Measurements from ENCODE around the gene RAP1GAP. TPM values are rescaled to one million over a fixed set of nuclear protein-coding genes. Genes with fewer than 3 reads are reported as not detected.

The RAP1GAP gene
- total and polyA plus RNA-seq, 2 donors from 2014 or later, result 39.2 to 200 TPM

- TF ChIP-seq CTCF (IDR thresholded peaks at IDR 0.05; ENCODE audit: borderline replicate concordance, extremely low read depth, insufficient read depth), result no peak
- Histone ChIP-seq H3K27me3 (ENCODE audit: control insufficient read depth, insufficient read depth, low read length) (no peaks in the 10 kb centered on the region), H3K9me3 (ENCODE audit: control insufficient read depth in 2 of 3, insufficient read depth in 1 of 3, low read length in 3 of 3) (no peaks in the 10 kb centered on the region), H3K4me3 (ENCODE audit: low read length in 3 of 3) (no peak overlapping the region), H3K27ac (ENCODE audit: low read depth in 2 of 2, low read length in 2 of 2) (no peak overlapping the region), H3K4me1 (ENCODE audit: control insufficient read depth in 2 of 3, insufficient read depth in 2 of 3, low read depth in 1 of 3, low read length in 3 of 3) (peaks cover 0 to 23% (median 8%) of the 10 kb centered on the region in 3 donors), H3K36me3 (ENCODE audit: control insufficient read depth in 2 of 3, insufficient read depth in 3 of 3, low read length in 3 of 3) (peaks cover 0 to 2% (median 0%) of the 10 kb centered on the region in 3 donors), H3K9ac (ENCODE audit: low read length in 3 of 3) (no peak overlapping the region)
- intact Hi-C loops (cut with DNase I), result no loop called here
- no peak for FAIRE-seq
- peak in 4 of 5 donors; percentile 85 to 92 (median 88) for DNase-seq
Observed at GRCh38 chr1:21647431-21648351, 21.5 kb downstream of the RAP1GAP start.

DNA sequence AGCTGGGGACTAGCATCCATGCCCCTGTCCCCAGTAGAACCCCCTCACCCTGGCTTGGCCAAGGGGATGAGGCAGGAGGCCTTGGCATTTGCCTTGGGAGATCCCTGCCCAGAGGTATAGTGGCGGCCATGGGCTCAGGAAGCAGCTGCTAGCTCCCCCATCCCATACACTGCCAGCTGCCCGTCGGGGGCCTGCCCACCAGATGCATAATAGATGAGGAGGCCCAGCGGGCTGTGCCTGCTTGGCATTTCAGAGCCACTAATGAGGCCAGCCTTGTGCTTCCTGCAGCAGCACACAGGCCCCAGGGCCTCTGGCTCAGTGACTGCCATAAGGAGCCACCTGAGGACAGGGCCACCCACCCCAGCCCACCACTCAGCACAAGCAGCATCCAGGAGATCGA, 23.6 kb downstream of the RAP1GAP start:
- H3K27me3 ChIP-seq (ENCODE audit: control insufficient read depth, insufficient read depth, low read length), result no peaks in the 10 kb centered on the region
- H3K9me3 ChIP-seq (ENCODE audit: control insufficient read depth in 2 of 3, insufficient read depth in 1 of 3, low read length in 3 of 3), result no peaks in the 10 kb centered on the region
- H3K36me3 ChIP-seq (ENCODE audit: control insufficient read depth in 2 of 3, insufficient read depth in 3 of 3, low read length in 3 of 3), result peaks cover 0 to 2% (median 0%) of the 10 kb centered on the region in 3 donors
- no peak for FAIRE-seq
- intact Hi-C loops (cut with DNase I), result no loop called here
- no peak overlapping the region for H3K27ac ChIP-seq (ENCODE audit: low read depth in 2 of 2, low read length in 2 of 2)
- DNase-seq, result no peak
- no peak overlapping the region for H3K4me3 ChIP-seq (ENCODE audit: low read length in 3 of 3)
- peaks cover 0 to 27% (median 14%) of the 10 kb centered on the region in 3 donors for H3K4me1 ChIP-seq (ENCODE audit: control insufficient read depth in 2 of 3, insufficient read depth in 2 of 3, low read depth in 1 of 3, low read length in 3 of 3)
- TF ChIP-seq CTCF (IDR thresholded peaks at IDR 0.05; ENCODE audit: borderline replicate concordance, extremely low read depth, insufficient read depth), result no peak
- H3K9ac ChIP-seq (ENCODE audit: low read length in 3 of 3), result no peak overlapping the region

- Histone ChIP-seq H3K4me1 (ENCODE audit: control insufficient read depth in 2 of 3, insufficient read depth in 2 of 3, low read depth in 1 of 3, low read length in 3 of 3) (peaks cover 0 to 29% (median 14%) of the 10 kb centered on the region in 3 donors), H3K27me3 (ENCODE audit: control insufficient read depth, insufficient read depth, low read length) (no peaks in the 10 kb centered on the region), H3K36me3 (ENCODE audit: control insufficient read depth in 2 of 3, insufficient read depth in 3 of 3, low read length in 3 of 3) (peaks cover 0 to 2% (median 0%) of the 10 kb centered on the region in 3 donors), H3K4me3 (ENCODE audit: low read length in 3 of 3) (no peak overlapping the region), H3K9me3 (ENCODE audit: control insufficient read depth in 2 of 3, insufficient read depth in 1 of 3, low read length in 3 of 3) (no peaks in the 10 kb centered on the region), H3K9ac (ENCODE audit: low read length in 3 of 3) (no peak overlapping the region), H3K27ac (ENCODE audit: low read depth in 2 of 2, low read length in 2 of 2) (no peak overlapping the region)
- DNase-seq (no peak), FAIRE-seq (no peak)
- TF ChIP-seq CTCF (IDR thresholded peaks at IDR 0.05; ENCODE audit: borderline replicate concordance, extremely low read depth, insufficient read depth), result no peak
- intact Hi-C loops (cut with DNase I), result no loop called here
Observed at GRCh38 chr1:21644906-21645305, 24.3 kb downstream of the RAP1GAP start.
